Neural progenitor cell (in vitro differentiated cells): ENCODE data around the gene RMDN2. TPM values are rescaled to one million over a fixed set of nuclear protein-coding genes. Genes with fewer than 3 reads are reported as not detected.

Experiments used
- DNase-seq: peaks from one replicate; pipeline ENCODE4 v3.0.0-alpha.2; 2016; ENCODE audit warnings: low spot score
- H2AFZ ChIP-seq: fragments of 200-600 bp; sonication (generic); replicated peaks from 2 replicates; pipeline ENCODE4 v1.6.1; 2016; ENCODE audit warnings: antibody characterized with exemption
- H3F3A ChIP-seq: fragments of 200-600 bp; sonication (generic); 2 replicates; pipeline ENCODE4 v1.6.1; 2016; ENCODE audit warnings: antibody characterized with exemption, low read depth
- H3K27ac ChIP-seq: fragments of 200-600 bp; sonication (generic); 2 replicates; pipeline ENCODE4 v1.5.1; 2016; ENCODE audit warnings: mild to moderate bottlenecking
- H3K27me3 ChIP-seq: fragments of 200-600 bp; sonication (generic); 2 replicates; pipeline ENCODE4 v1.6.1; 2016; ENCODE audit warnings: mild to moderate bottlenecking, moderate library complexity
- H3K36me3 ChIP-seq: fragments of 200-600 bp; sonication (generic); 2 replicates; pipeline ENCODE4 v1.5.1; 2016
- H3K4me1 ChIP-seq: fragments of 200-600 bp; sonication (generic); 2 replicates; pipeline ENCODE4 v1.6.1; 2016; ENCODE audit warnings: mixed run types
- H3K4me2 ChIP-seq: fragments of 200-600 bp; sonication (generic); 2 replicates; pipeline ENCODE4 v1.6.1; 2016
- H3K4me3 ChIP-seq: fragments of 200-600 bp; sonication (generic); 2 replicates; pipeline ENCODE4 v1.5.1; 2016
- H3K79me2 ChIP-seq: fragments of 200-600 bp; sonication (generic); 2 replicates; pipeline ENCODE4 v1.6.1; 2016; ENCODE audit warnings: low read depth
- H3K9ac ChIP-seq: fragments of 200-600 bp; sonication (generic); 2 replicates; pipeline ENCODE4 v1.6.1; 2016
- H3K9me3 ChIP-seq: fragments of 200-600 bp; sonication (generic); 2 replicates; pipeline ENCODE4 v1.5.1; 2016; ENCODE audit warnings: low read depth
- H4K20me1 ChIP-seq: fragments of 200-600 bp; sonication (generic); 2 replicates; pipeline ENCODE4 v1.6.1; 2016; ENCODE audit warnings: low read depth
- H3K27ac Mint-ChIP-seq: 3 replicates; pipeline ENCODE4 v1.8.0; 2021; ENCODE audit warnings: mixed read lengths
- H3K27me3 Mint-ChIP-seq: 2 replicates; pipeline ENCODE4 v1.8.0; 2022; ENCODE audit warnings: low read depth, mild to moderate bottlenecking, inconsistent platforms, moderate library complexity, mixed read lengths; ENCODE audit not compliant: insufficient read depth
- H3K36me3 Mint-ChIP-seq: 3 replicates; pipeline ENCODE4 v1.8.0; 2021; ENCODE audit warnings: mixed read lengths
- H3K4me1 Mint-ChIP-seq: 3 replicates; pipeline ENCODE4 v1.8.0; 2021; ENCODE audit warnings: mixed read lengths
- H3K4me3 Mint-ChIP-seq: 3 replicates; pipeline ENCODE4 v1.8.0; 2021; ENCODE audit warnings: mild to moderate bottlenecking, moderate library complexity, mixed read lengths
- H3K9me3 Mint-ChIP-seq: 3 replicates; pipeline ENCODE4 v1.8.0; 2020; ENCODE audit warnings: mixed read lengths
- EZH2 ChIP-seq: fragments of 200-600 bp; sonication (generic); IDR thresholded peaks from 2 replicates; pipeline ENCODE4 v1.6.1; 2017; ENCODE audit warnings: antibody characterized with exemption, mild to moderate bottlenecking, moderate library complexity
- EZH2phosphoT487 ChIP-seq: fragments of 200-600 bp; sonication (generic); IDR thresholded peaks from 2 replicates; pipeline ENCODE4 v1.6.1; 2017; ENCODE audit warnings: antibody characterized with exemption
- total RNA-seq: library from RNA; depleted of rRNA; stranded (reverse); fragments of >200 nt; gene quantifications from 2 replicates; pipeline ENCODE4 v1.2.3, GENCODE V29; 2015; ENCODE audit warnings: low replicate concordance
- TF ChIP-seq, protein P1 (sequence below): fragments of 200-600 bp; sonication (generic); IDR thresholded peaks from 2 replicates; pipeline ENCODE4 v1.5.1; 2017; ENCODE audit warnings: antibody characterized with exemption, mild to moderate bottlenecking

The RMDN2 gene
- total RNA-seq, 1 donor from 2014 or later = 10.3 TPM

- H3K27ac ChIP-seq = no peak overlapping the region
- no peaks in the 10 kb centered on the region for H3F3A ChIP-seq
- H3K9ac ChIP-seq = no peak overlapping the region
- Mint-ChIP-seq H3K27ac (no peak overlapping the region), H3K4me3 (no peak overlapping the region), H3K27me3 (peaks cover 9% of the 10 kb centered on the region), H3K9me3 (no peaks in the 10 kb centered on the region), H3K4me1 (peaks cover 10% of the 10 kb centered on the region), H3K36me3 (no peaks in the 10 kb centered on the region)
- no peak overlapping the region for H3K4me3 ChIP-seq
- no peaks in the 10 kb centered on the region for H3K9me3 ChIP-seq
- H3K79me2 ChIP-seq = no peaks in the 10 kb centered on the region
- no peaks in the 10 kb centered on the region for H3K36me3 ChIP-seq
- H3K27me3 ChIP-seq = no peaks in the 10 kb centered on the region
- TF ChIP-seq EZH2phosphoT487 (no peak), EZH2 (no peak)
- TF ChIP-seq, protein P1, sequence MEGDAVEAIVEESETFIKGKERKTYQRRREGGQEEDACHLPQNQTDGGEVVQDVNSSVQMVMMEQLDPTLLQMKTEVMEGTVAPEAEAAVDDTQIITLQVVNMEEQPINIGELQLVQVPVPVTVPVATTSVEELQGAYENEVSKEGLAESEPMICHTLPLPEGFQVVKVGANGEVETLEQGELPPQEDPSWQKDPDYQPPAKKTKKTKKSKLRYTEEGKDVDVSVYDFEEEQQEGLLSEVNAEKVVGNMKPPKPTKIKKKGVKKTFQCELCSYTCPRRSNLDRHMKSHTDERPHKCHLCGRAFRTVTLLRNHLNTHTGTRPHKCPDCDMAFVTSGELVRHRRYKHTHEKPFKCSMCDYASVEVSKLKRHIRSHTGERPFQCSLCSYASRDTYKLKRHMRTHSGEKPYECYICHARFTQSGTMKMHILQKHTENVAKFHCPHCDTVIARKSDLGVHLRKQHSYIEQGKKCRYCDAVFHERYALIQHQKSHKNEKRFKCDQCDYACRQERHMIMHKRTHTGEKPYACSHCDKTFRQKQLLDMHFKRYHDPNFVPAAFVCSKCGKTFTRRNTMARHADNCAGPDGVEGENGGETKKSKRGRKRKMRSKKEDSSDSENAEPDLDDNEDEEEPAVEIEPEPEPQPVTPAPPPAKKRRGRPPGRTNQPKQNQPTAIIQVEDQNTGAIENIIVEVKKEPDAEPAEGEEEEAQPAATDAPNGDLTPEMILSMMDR = no peak
- no peak for DNase-seq
- H4K20me1 ChIP-seq = no peaks in the 10 kb centered on the region
- H2AFZ ChIP-seq = no peak overlapping the region
- no peak overlapping the region for H3K4me2 ChIP-seq
- H3K4me1 ChIP-seq = no peaks in the 10 kb centered on the region
These were observed 8.5 kb upstream of the RMDN2 start for GRCh38 chr2:37916512-37917082.

DNA sequence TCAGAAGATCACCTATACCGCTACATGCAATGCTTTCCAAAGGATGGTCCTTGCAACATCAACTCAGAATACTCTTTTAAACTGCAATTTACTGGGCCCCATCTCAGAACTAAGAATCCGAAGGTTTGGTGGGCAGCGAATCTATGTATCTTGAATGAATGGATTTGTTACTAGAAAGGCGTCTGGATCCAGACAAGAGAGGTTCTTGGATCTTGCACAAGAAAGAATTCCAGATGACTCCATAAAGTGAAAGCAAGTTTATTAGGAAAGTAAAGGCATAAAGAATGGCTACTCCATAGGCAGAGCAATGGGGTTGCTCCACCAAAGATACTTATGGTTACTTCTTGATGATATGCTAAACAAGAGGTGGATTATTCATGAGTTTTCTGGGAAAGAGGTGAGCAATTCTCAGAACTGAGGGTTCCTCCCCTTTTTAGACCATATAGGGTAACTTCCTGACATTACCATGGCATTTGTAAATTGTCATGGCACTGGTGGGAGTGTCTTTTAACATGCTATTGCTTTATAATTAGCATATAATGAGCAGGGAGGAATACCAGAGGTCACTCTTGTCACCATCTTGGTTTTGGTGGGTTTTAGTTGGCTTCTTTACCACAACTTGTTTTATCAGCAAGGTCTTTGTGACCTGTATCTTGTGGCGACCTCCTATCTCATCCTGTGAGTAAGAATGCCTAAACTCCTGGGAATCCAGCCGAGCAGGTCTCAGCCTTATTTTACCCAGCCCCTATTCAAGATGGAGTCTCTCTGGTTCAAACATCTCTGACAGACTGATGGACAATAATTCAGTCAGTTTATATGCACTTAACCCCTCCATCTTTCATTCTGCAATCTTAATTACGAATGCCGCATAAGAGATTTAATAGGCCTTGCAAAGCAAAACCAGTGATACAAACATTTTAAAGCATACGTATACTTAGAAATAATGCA, 7.5 kb upstream of the RMDN2 start:
- Histone ChIP-seq H3K27me3 (peaks cover 3% of the 10 kb centered on the region), H4K20me1 (no peaks in the 10 kb centered on the region), H2AFZ (no peak overlapping the region), H3K9ac (no peak overlapping the region), H3F3A (no peaks in the 10 kb centered on the region), H3K36me3 (no peaks in the 10 kb centered on the region), H3K79me2 (no peaks in the 10 kb centered on the region), H3K4me2 (no peak overlapping the region), H3K9me3 (no peaks in the 10 kb centered on the region), H3K4me1 (no peaks in the 10 kb centered on the region), H3K27ac (no peak overlapping the region), H3K4me3 (no peak overlapping the region)
- Mint-ChIP-seq H3K9me3 (no peaks in the 10 kb centered on the region), H3K36me3 (no peaks in the 10 kb centered on the region), H3K27me3 (peaks cover 9% of the 10 kb centered on the region), H3K4me1 (peaks cover 10% of the 10 kb centered on the region), H3K4me3 (no peak overlapping the region), H3K27ac (no peak overlapping the region)
- no peak for DNase-seq
- TF ChIP-seq, protein P1 = no peak
- TF ChIP-seq EZH2 (no peak), EZH2phosphoT487 (no peak)

DNA sequence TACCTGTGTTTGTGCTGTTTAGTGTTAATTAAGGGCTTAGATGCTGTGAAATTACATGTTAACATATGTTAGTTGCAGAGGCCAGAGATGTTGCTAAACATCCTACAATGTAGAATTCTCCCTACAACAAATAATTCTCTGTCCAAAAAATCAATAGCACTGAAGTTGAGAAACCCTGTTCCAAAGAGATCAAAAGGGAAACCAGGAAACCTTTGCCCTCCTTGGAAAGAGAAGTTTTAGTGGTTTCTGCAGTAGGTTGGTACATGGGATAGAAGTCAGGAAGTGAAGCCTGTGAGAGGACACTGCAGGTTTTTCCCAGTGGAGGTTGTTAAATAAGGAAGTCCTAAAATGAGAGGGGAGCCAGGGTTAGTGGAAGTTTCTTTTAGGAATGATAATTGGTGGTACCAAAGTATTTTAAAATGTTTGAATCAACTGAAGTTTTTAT, 6.3 kb upstream of the RMDN2 start:
- H2AFZ ChIP-seq = peak overlapping the region; percentile 44

More for the DNA sequence above, 6.3 kb upstream of the RMDN2 start:
- TF ChIP-seq, protein P1 = no peak
- no peak for TF ChIP-seq EZH2phosphoT487
- TF ChIP-seq EZH2 = no peak
- H3K36me3 Mint-ChIP-seq = no peaks in the 10 kb centered on the region
- H3K4me1 Mint-ChIP-seq = peaks cover 10% of the 10 kb centered on the region
- H3K4me3 ChIP-seq = no peak overlapping the region
- no peaks in the 10 kb centered on the region for H3F3A ChIP-seq
- no peaks in the 10 kb centered on the region for H4K20me1 ChIP-seq
- H3K4me2 ChIP-seq = no peak overlapping the region
- H3K27ac Mint-ChIP-seq = no peak overlapping the region
- no peak overlapping the region for H3K9ac ChIP-seq
- H3K9me3 ChIP-seq = no peaks in the 10 kb centered on the region
- H3K27me3 Mint-ChIP-seq = peaks cover 9% of the 10 kb centered on the region
- H3K9me3 Mint-ChIP-seq = no peaks in the 10 kb centered on the region
- peaks cover 6% of the 10 kb centered on the region for H3K27me3 ChIP-seq
- H3K79me2 ChIP-seq = no peaks in the 10 kb centered on the region
- no peaks in the 10 kb centered on the region for H3K36me3 ChIP-seq
- H3K4me3 Mint-ChIP-seq = no peak overlapping the region
- no peak for DNase-seq
- no peak overlapping the region for H3K27ac ChIP-seq
- H3K4me1 ChIP-seq = no peaks in the 10 kb centered on the region
